H1 (cell line): ENCODE measurements around the gene YPEL5. TPM values are rescaled to one million over a fixed set of nuclear protein-coding genes. Genes with fewer than 3 reads are reported as not detected.

Experiments used
- CTCF ChIA-PET: fragments of 300-600 bp; sonication (Branson Sonifier 250); formaldehyde crosslinking; loops from one replicate; lab custom pipeline; 2021; ENCODE audit not compliant: partially characterized antibody; lab: Charles Lee
- POLR2A ChIA-PET: fragments of 300-600 bp; sonication (Branson Sonifier 250); formaldehyde crosslinking; loops from one replicate; lab custom pipeline; 2021; ENCODE audit warnings: inconsistent platforms; ENCODE audit not compliant: partially characterized antibody; lab: Charles Lee
- DNase-seq, 2 experiments: peaks; one replicate each; pipeline versions ENCODE4 v3.0.0 to v3.0.0-alpha.2; 2010 to 2022; ENCODE audit warnings: low spot score in 2 of 2, low read depth in 1 of 2, mixed read lengths in 1 of 2
- FAIRE-seq: peaks from 2 replicates; lab custom pipeline; 2011; peaks lifted over from hg19 to GRCh38; lab: Jason Lieb, UNC
- H2AFZ ChIP-seq: 2 replicates; pipeline ENCODE4 v1.8.1; 2012; ENCODE audit warnings: low read length, inconsistent platforms
- H2AK5ac ChIP-seq: 2 replicates; pipeline ENCODE4 v1.6.1; 2013; ENCODE audit warnings: low read depth, low read length
- H2BK120ac ChIP-seq: replicated peaks from 2 replicates; pipeline ENCODE3; 2013; ENCODE audit warnings: low read depth, low read length, inconsistent platforms
- H2BK12ac ChIP-seq: 2 replicates; pipeline ENCODE4 v1.6.1; 2013; ENCODE audit warnings: low read depth, low read length
- H2BK15ac ChIP-seq: 2 replicates; pipeline ENCODE4 v1.6.1; 2013; ENCODE audit warnings: low read length
- H2BK20ac ChIP-seq: 2 replicates; pipeline ENCODE4 v1.6.1; 2013; ENCODE audit warnings: low read length
- H2BK5ac ChIP-seq: 2 replicates; pipeline ENCODE4 v1.6.1; 2013; ENCODE audit warnings: low read depth, low read length
- H3K14ac ChIP-seq: 2 replicates; pipeline ENCODE4 v1.6.1; 2013; ENCODE audit warnings: inconsistent platforms; ENCODE audit not compliant: insufficient read length
- H3K18ac ChIP-seq: 2 replicates; pipeline ENCODE4 v1.6.1; 2013; ENCODE audit warnings: low read length; ENCODE audit errors: extremely low read depth
- H3K23ac ChIP-seq: 2 replicates; pipeline ENCODE4 v1.6.1; 2013; ENCODE audit warnings: inconsistent platforms; ENCODE audit not compliant: insufficient read length
- H3K23me2 ChIP-seq: 2 replicates; pipeline ENCODE4 v1.6.1; 2013; ENCODE audit warnings: low read depth, low read length
- H3K27ac ChIP-seq: 2 replicates; pipeline ENCODE4 v1.6.1; 2011; ENCODE audit warnings: low read depth, low read length, inconsistent platforms
- H3K27me3 ChIP-seq, 4 experiments: replicated peaks in 1 of 4; 1 replicate in 1 of 4; 2 replicates in 3 of 4; pipeline versions ENCODE4 v1.6.1 to v1.8.1; 2011 to 2013; ENCODE audit warnings: low read length in 3 of 4, mild to moderate bottlenecking in 3 of 4, inconsistent platforms in 2 of 4, mixed read lengths in 2 of 4, moderate library complexity in 1 of 4; ENCODE audit not compliant: control insufficient read depth in 3 of 4, insufficient read depth in 3 of 4; ENCODE audit errors: extremely low read depth in 1 of 4
- H3K36me3 ChIP-seq, 4 experiments: 2 replicates each; pipeline versions ENCODE4 v1.6.1 to v1.8.1; 2011 to 2013; ENCODE audit warnings: mild to moderate bottlenecking in 4 of 4, low read length in 3 of 4, moderate library complexity in 2 of 4, control low read depth in 1 of 4, inconsistent platforms in 1 of 4; ENCODE audit not compliant: insufficient read depth in 4 of 4, control insufficient read depth in 2 of 4
- H3K4ac ChIP-seq: replicated peaks from 2 replicates; pipeline ENCODE3; 2013; ENCODE audit warnings: low read length, low read depth, mixed read lengths, inconsistent platforms; ENCODE audit not compliant: insufficient read length
- H3K4me1 ChIP-seq, 4 experiments: replicated peaks in 1 of 4; 1 replicate in 1 of 4; 2 replicates in 3 of 4; pipeline versions ENCODE4 v1.6.1 to v1.8.1; 2011 to 2013; ENCODE audit warnings: low read length in 3 of 4, inconsistent platforms in 2 of 4, mixed read lengths in 1 of 4; ENCODE audit not compliant: insufficient read depth in 4 of 4, control insufficient read depth in 3 of 4
- H3K4me2 ChIP-seq, 2 experiments: 2 replicates each; pipeline versions ENCODE4 v1.6.1 to v1.8.1; 2011 to 2013; ENCODE audit warnings: low read depth in 2 of 2, low read length in 2 of 2, control low read depth in 1 of 2, inconsistent platforms in 1 of 2, mild to moderate bottlenecking in 1 of 2; ENCODE audit not compliant: insufficient read depth in 1 of 2
- H3K4me3 ChIP-seq, 4 experiments: fragments of 200-600, 300-600 bp in 1 of 4; sonication (generic), shearing (Covaris generic), sonication (Bioruptor Twin) in 1 of 4; 2 replicates each; pipeline versions ENCODE4 v1.5.1 to v1.8.1; 2011 to 2016; ENCODE audit warnings: low read length in 4 of 4, low read depth in 3 of 4, control low read depth in 2 of 4, inconsistent platforms in 2 of 4, mild to moderate bottlenecking in 2 of 4, mixed read lengths in 1 of 4, moderate library complexity in 1 of 4; ENCODE audit not compliant: insufficient read depth in 2 of 4; ENCODE audit errors: extremely low read depth in 1 of 4
- H3K56ac ChIP-seq: replicated peaks from 2 replicates; pipeline ENCODE3; 2013; ENCODE audit warnings: low read depth, mild to moderate bottlenecking, mixed read lengths, low read length, inconsistent platforms; ENCODE audit not compliant: insufficient read length
- H3K79me1 ChIP-seq: 2 replicates; pipeline ENCODE4 v1.6.1; 2013; ENCODE audit warnings: low read depth, low read length, control low read depth
- H3K79me2 ChIP-seq, 2 experiments: 2 replicates each; pipeline versions ENCODE4 v1.6.1 to v1.8.1; 2012 to 2013; ENCODE audit warnings: low read length in 2 of 2, mild to moderate bottlenecking in 2 of 2, inconsistent platforms in 1 of 2; ENCODE audit not compliant: insufficient read depth in 2 of 2, control insufficient read depth in 1 of 2
- H3K9ac ChIP-seq, 4 experiments: replicated peaks in 1 of 4; 1 replicate in 1 of 4; 2 replicates in 3 of 4; pipeline versions ENCODE4 v1.6.1 to v1.8.1; 2011 to 2013; ENCODE audit warnings: low read depth in 3 of 4, low read length in 3 of 4, control low read depth in 2 of 4, mild to moderate bottlenecking in 2 of 4, moderate library complexity in 2 of 4, inconsistent platforms in 1 of 4; ENCODE audit errors: extremely low read depth in 1 of 4
- H3K9me3 ChIP-seq, 2 experiments: 2 replicates each; pipeline versions ENCODE4 v1.6.1 to v1.8.1; 2012 to 2013; ENCODE audit warnings: mild to moderate bottlenecking in 2 of 2, moderate library complexity in 2 of 2, control low read depth in 1 of 2, inconsistent platforms in 1 of 2, low read depth in 1 of 2, low read length in 1 of 2, mixed read lengths in 1 of 2; ENCODE audit not compliant: insufficient read depth in 2 of 2
- H4K20me1 ChIP-seq, 2 experiments: replicated peaks in 1 of 2; 2 replicates each; pipeline versions ENCODE3 to v1.8.1; 2011 to 2013; ENCODE audit warnings: inconsistent platforms in 2 of 2, low read length in 2 of 2, mild to moderate bottlenecking in 1 of 2; ENCODE audit not compliant: insufficient read depth in 2 of 2, control insufficient read depth in 1 of 2
- H4K5ac ChIP-seq: 2 replicates; pipeline ENCODE4 v1.6.1; 2013; ENCODE audit warnings: low read length, low read depth, mixed read lengths, inconsistent platforms; ENCODE audit not compliant: insufficient read length
- H4K8ac ChIP-seq: 2 replicates; pipeline ENCODE4 v1.8.0; 2013; ENCODE audit warnings: mild to moderate bottlenecking, moderate library complexity, low read length, inconsistent platforms; ENCODE audit not compliant: insufficient read depth; ENCODE audit errors: extremely low read depth
- H4K91ac ChIP-seq: replicated peaks from 2 replicates; pipeline ENCODE3; 2013; ENCODE audit warnings: low read length, mixed read lengths, inconsistent platforms; ENCODE audit not compliant: insufficient read length
- HDAC6 ChIP-seq: IDR thresholded peaks from one replicate; pipeline ENCODE4 v1.7.1; 2012; ENCODE audit warnings: low read depth, mild to moderate bottlenecking, inconsistent platforms, low read length, moderate library complexity
- JUN ChIP-seq: IDR thresholded peaks from 2 replicates; pipeline ENCODE4 v1.6.1; 2011; ENCODE audit warnings: low read depth, mild to moderate bottlenecking, improper control_type of control experiment, low read length
- PHF8 ChIP-seq: fragments of 200-600 bp; sonication (generic); conservative IDR thresholded peaks from 2 replicates; pipeline ENCODE4 v1.7.1; 2012; ENCODE audit warnings: low read depth, mild to moderate bottlenecking, inconsistent platforms, low read length, moderate library complexity
- WGBS, 2 experiments: shearing (Covaris generic) in 1 of 2; methylation state at CpG; one replicate each; pipeline versions ENCODE4 v1.1.6 to v1.1.7; 2013 to 2015; ENCODE audit warnings: low lambda C conversion rate in 2 of 2, mixed read lengths in 2 of 2, inconsistent platforms in 1 of 2, low coverage in 1 of 2, missing lambda C conversion rate in 1 of 2; ENCODE audit not compliant: insufficient replicate concordance in 2 of 2, insufficient coverage in 1 of 2, insufficient read length in 1 of 2; ENCODE audit errors: extremely low coverage in 1 of 2, missing lambda C conversion rate in 1 of 2; 5-methylcytosine and 5-hydroxymethylcytosine counted together
- polyA plus RNA-seq, 7 experiments: library from polyadenylated mRNA; depleted of rRNA in 3 of 7; stranded (reverse) in 5 of 7; unstranded in 2 of 7; fragments of >200 nt in 5 of 7; fragments of 200-250 nt in 2 of 7; gene quantifications; 1 replicate in 5 of 7; 2 replicates in 1 of 7; 4 replicates in 1 of 7; pipeline versions ENCODE4 v1.2.1 to v1.2.3, GENCODE V29; 2011 to 2013; ENCODE audit warnings: missing spikeins in 2 of 7, mixed read lengths in 2 of 7
- total RNA-seq: library from RNA; stranded (reverse); fragmentation: NEBNext Ultra II Directional; extraction: Animal tissue kit (Norgen Biotek cat#: 25700); gene quantifications from 2 replicates; pipeline ENCODE4 v1.2.1, GENCODE V29; 2021
- TF ChIP-seq, protein P1 (sequence below): IDR thresholded peaks from 2 replicates; pipeline ENCODE4 v1.6.1; 2012; ENCODE audit warnings: inconsistent platforms
- TF ChIP-seq, protein P2 (sequence below): IDR thresholded peaks from 2 replicates; pipeline ENCODE4 v1.6.1; 2011; ENCODE audit warnings: low read length, improper control_type of control experiment

YPEL5 gene
- total and polyA plus RNA-seq, 2 of the 8 experiments (the other 6 are each of a cell fraction or from before 2014, with no cell fraction given): 18.5 to 28.0 TPM

DNA sequence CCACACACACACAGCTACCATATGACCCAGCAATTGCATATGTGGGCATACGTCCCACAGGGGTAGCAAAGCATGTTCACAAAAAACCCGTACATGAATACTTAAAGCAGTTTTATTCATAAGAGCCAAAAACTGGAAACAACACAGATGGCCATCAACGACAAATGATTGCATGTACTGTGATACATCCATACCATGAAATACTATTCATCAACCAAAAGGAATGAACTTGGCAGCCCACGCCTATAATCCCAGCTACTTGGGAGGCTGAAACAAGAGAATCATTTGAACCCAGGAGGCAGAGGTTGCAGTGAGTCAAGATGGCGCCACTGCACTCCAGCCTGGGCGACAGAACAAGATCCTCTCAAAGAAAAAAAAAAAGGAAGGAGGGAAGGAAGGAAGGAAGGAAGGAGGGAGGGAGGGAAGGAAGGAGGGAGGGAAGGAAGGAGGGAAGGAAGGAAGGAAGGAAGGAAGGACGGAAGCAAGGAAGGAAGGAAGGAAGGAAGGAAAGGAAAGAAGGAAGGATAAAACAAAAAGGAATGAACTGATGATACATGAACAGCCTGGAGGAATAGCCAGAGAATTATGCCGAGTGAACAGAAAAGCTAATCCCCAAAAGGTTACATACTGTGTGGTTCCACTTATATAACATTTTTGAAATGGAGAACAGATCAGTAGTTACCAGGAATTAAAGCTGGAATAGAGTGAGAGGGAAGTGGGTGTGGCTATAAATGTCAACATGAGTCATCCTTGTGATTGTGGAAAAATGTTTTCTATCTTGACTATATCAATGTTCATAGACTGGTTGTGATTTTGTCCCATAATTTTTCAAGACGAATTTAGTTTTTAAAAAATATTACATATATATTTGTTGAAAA is 19.6 kb upstream of the YPEL5 start:
- no peaks in the 10 kb centered on the region for H3K9me3 ChIP-seq
- no peaks in the 10 kb centered on the region for H3K79me2 ChIP-seq
- no peak overlapping the region for H3K23ac ChIP-seq
- no peaks in the 10 kb centered on the region for H3K79me1 ChIP-seq
- no peak overlapping the region for H2BK20ac ChIP-seq
- H2BK120ac ChIP-seq: no peak overlapping the region
- no peak overlapping the region for H3K56ac ChIP-seq
- no peak overlapping the region for H2AK5ac ChIP-seq
- no peak overlapping the region for H4K8ac ChIP-seq
- WGBS, 2 experiments: 92% methylated on average over 8 of the region's 9 CpGs; no CpG with 5 or more reads in 1 of the 2 experiments
- H3K27ac ChIP-seq: no peak overlapping the region
- H2AFZ ChIP-seq: no peak overlapping the region
- no peak overlapping the region for H3K4me3 ChIP-seq
- POLR2A ChIA-PET: interaction anchor here (0.6 kb wide), 1 partner anchor 160 kb away, joined by 4 read pairs; no protein-coding TSS in a partner anchor
- no peaks in the 10 kb centered on the region for H3K27me3 ChIP-seq
- H3K4me1 ChIP-seq: 0 out of 7 replicates have a peak, but pooled peaks cover 0 to under 1% (median 0%) of the 10 kb centered on the region in 4 experiments
- FAIRE-seq (no peak), DNase-seq (no peak)
- H2BK12ac ChIP-seq: no peak overlapping the region
- no peak overlapping the region for H3K4me2 ChIP-seq
- H4K5ac ChIP-seq: no peak overlapping the region
- no peak overlapping the region for H4K91ac ChIP-seq
- no peak overlapping the region for H3K18ac ChIP-seq
- no peak overlapping the region for H2BK5ac ChIP-seq
- H3K36me3 ChIP-seq: no peaks in the 10 kb centered on the region
- no peaks in the 10 kb centered on the region for H4K20me1 ChIP-seq
- H3K9ac ChIP-seq: no peak overlapping the region
- H3K23me2 ChIP-seq: no peaks in the 10 kb centered on the region
- TF ChIP-seq, protein P1, sequence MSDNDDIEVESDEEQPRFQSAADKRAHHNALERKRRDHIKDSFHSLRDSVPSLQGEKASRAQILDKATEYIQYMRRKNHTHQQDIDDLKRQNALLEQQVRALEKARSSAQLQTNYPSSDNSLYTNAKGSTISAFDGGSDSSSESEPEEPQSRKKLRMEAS: no peak
- no peak for TF ChIP-seq PHF8
- TF ChIP-seq HDAC6: no peak
- TF ChIP-seq, protein P2, sequence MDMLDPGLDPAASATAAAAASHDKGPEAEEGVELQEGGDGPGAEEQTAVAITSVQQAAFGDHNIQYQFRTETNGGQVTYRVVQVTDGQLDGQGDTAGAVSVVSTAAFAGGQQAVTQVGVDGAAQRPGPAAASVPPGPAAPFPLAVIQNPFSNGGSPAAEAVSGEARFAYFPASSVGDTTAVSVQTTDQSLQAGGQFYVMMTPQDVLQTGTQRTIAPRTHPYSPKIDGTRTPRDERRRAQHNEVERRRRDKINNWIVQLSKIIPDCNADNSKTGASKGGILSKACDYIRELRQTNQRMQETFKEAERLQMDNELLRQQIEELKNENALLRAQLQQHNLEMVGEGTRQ: no peak
- no peak for TF ChIP-seq JUN
- CTCF ChIA-PET: interaction anchor here (0.6 kb wide), 1 partner anchor 8 kb away, joined by 4 read pairs; no protein-coding TSS in a partner anchor
- no peak overlapping the region for H3K4ac ChIP-seq
- no peak overlapping the region for H2BK15ac ChIP-seq
- H3K14ac ChIP-seq: no peak overlapping the region
